Measurements from ENCODE around the gene PREPL.
A peak's percentile ranks its signal among the peaks of the same experiment; 100 is the strongest.
"Not testable (repeated sequence)": the region's sequence is repeated elsewhere in the genome, so short reads cannot be mapped to it uniquely, and the experiment has no call there.

Gene PREPL

GRCh38 chr2:44347526-44347925, 13.8 kb downstream of the PREPL start:
- no peak for DNase-seq

- peak in 1 of 2 experiments; percentile 15 for DNase-seq
Observed at GRCh38 chr2:44342854-44343253, 18.4 kb downstream of the PREPL start.

- no peak for DNase-seq
Observed at GRCh38 chr2:44335806-44336538, 25.3 kb downstream of the PREPL start.

GRCh38 chr2:44333994-44334393, 27.3 kb downstream of the PREPL start:
- DNase-seq: no peak

GRCh38 chr2:44330801-44331200, 30.5 kb downstream of the PREPL start:
- DNase-seq: no peak

GRCh38 chr2:44329343-44329742, 32.0 kb downstream of the PREPL start:
- DNase-seq: no peak

GRCh38 chr2:44328750-44329149, 32.5 kb downstream of the PREPL start:
- DNase-seq: no peak

- no peak for DNase-seq
Observed at GRCh38 chr2:44326548-44327264, 34.6 kb downstream of the PREPL start.

GRCh38 chr2:44325897-44326296, 35.4 kb downstream of the PREPL start:
- DNase-seq: no peak

- DNase-seq: no peak
Observed at GRCh38 chr2:44324971-44325426, 36.3 kb downstream of the PREPL start.

GRCh38 chr2:44321360-44321759, 39.9 kb downstream of the PREPL start:
- no peak for DNase-seq

- DNase-seq: no peak
Observed at GRCh38 chr2:44320832-44321231, 40.5 kb downstream of the PREPL start.

- DNase-seq: no peak
Observed at GRCh38 chr2:44315945-44316344, 45.3 kb downstream of the PREPL start.

GRCh38 chr2:44314362-44314761, 46.9 kb downstream of the PREPL start:
- DNase-seq: no peak

- no peak for DNase-seq
Observed at GRCh38 chr2:44310287-44310686, 51.0 kb downstream of the PREPL start.

- DNase-seq: no peak
Observed at GRCh38 chr2:44305882-44306281, 55.4 kb downstream of the PREPL start.

- DNase-seq: no peak
Observed at GRCh38 chr2:44304258-44304657, 57.0 kb downstream of the PREPL start.

- not testable (repeated sequence) for DNase-seq
Observed at GRCh38 chr2:44303766-44304165, 57.5 kb downstream of the PREPL start.

GRCh38 chr2:44301111-44301510, 60.2 kb downstream of the PREPL start:
- no peak for DNase-seq

GRCh38 chr2:44299635-44300034, 61.7 kb downstream of the PREPL start:
- DNase-seq: no peak

- DNase-seq: no peak
Observed at GRCh38 chr2:44297431-44297830, 63.9 kb downstream of the PREPL start.

GRCh38 chr2:44296653-44297052, 64.6 kb downstream of the PREPL start:
- DNase-seq: no peak

GRCh38 chr2:44295633-44296359, 65.5 kb downstream of the PREPL start:
- no peak for DNase-seq

GRCh38 chr2:44295113-44295512, 66.2 kb downstream of the PREPL start:
- no peak for DNase-seq
